HG03108 (cell line): Measurements from ENCODE around the gene ZNF83.
"Not testable (repeated sequence)": the region's sequence is repeated elsewhere in the genome, so short reads cannot be mapped to it uniquely, and the experiment has no call there.

Experiments
- ATAC-seq: cut with Tn5 transposase; IDR thresholded peaks from one replicate; pipeline ENCODE4 v1.9.1; 2021; ENCODE audit warnings: moderate library complexity; ENCODE audit not compliant: unreplicated experiment

Gene ZNF83

DNA sequence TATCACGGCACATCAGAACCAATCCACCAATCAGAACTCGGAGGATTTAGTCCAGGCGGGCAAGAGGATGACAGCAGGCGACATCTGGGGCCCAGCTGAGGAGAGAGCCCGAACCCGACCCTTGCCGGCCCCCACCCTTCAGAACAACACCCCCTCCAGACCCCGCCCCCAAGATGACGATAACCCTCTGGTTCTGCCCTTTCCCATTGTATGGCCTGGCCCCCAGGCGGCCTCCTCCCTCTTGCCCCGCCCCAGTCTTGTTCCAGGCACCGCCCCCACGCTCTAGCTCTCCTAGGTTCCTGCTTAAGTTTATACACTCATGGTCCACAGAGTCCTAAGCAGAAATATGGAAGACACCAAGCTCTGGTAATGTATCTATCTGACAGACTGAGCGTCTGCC, 2.8 kb upstream of the ZNF83 start:
- ATAC-seq = no peak

DNA sequence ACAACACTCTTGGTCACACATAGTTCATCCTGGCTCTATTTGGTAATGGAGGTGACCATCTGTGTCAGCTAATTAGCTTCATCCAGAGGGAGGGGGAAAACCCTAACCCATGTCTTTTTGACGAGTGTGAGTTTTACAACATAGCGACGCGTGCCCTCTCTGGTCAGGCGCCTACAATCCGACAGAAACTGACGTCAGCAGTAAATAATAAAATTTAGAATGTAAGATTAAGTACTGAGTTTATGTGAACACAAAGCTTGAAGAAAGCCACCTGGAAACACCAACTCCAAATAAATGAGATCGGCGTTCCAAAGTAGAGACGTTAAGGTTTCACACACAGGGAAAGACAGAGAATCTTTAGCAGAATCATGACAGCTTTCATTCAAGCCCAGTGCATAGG, 1.8 kb upstream of the ZNF83 start:
- no peak for ATAC-seq

DNA sequence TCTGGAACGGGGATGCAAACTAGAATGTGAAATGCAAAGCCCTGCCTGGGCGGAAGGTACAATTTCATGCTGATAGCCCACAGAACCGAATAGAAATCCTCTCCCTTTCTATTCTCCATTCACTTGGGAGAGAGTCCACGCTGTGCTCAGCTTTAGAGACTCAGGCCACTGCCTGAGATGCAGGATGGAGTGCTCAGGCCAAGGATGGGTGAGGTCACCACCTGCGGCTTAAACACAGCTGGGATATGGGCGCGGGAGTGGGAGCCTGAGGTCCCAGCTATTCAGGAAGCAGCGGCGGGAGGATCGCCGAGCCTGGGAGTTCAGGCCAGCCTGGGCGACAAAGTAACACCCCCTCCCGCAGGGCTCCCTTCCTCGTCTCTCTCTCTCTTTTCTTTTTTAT, 446 bp upstream of the ZNF83 start:
- peak; percentile 10 for ATAC-seq

DNA sequence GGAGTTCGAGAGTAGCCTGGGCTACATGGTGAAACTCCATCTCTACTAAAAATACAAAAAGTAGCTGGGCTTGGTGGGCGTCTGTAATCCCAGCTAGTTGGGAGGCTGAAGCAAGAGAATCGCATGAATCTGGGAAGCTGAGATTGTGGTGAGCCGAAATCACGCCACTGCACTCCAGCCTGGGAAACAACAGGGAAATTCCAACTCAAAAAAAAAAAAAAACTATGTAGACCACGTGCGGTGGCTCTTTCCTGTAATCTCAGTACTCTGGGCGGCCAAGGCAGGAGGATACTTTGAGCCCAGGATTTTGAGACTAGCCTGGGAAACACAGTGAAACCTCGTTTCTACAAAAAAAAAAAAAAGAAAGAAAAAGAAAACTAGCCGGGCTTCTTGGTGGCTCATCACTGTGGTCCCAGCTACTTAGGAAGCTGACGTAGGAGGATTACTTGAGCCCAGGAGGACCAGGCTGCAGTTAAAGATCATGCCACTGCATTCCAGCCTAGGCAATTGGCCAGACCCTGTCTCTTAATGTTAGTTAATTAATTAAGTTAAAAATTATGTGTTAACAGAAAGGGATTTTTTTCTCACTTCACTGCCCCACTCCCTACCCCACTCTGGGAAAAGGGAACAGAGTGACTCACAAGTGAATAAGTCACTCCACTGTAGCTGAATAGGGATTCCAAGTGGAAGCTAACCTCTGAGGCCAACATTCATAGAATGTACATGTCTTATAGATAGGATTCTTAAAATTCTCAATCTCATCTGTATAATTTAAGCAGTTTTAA, 2.2 kb downstream of the ZNF83 start:
- no peak for ATAC-seq

DNA sequence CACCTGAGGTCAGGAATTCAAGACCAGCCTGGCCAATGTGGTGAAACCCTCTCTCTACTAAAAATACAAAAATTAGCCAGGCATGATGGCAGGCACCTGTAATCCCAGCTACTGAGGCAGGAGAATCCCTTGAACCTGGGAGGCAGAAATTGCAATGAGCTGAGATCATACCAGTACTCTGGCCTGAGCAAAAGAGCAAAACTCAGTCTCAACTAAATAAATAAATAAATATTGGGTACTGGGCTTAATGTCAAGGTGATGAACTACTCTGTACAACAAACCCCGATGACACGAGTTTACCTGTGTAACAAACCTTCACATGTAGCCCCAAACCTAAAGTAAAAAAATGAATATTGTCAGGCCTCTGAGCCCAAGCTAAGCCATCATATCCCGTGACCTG, 10.7 kb downstream of the ZNF83 start:
- ATAC-seq = not testable (repeated sequence)

DNA sequence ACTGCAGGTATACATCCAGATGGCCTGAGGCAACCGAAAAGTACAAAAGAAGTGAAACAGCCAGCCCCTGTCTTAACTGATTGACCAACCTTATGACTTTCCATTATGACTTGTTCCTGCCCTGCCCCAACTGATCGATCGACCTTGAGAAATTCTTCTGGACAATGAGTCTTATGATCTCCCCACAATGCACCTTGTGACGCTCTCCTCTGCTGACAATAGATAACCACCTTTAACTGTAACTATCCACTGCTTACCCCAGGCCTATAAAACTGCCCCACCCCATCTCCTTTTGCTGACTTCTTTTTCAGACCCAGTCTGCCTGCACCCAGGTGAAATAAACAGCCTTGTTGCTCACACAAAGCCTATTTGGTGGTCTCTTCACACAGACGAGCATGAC, 11.2 kb downstream of the ZNF83 start:
- no peak for ATAC-seq

GRCh38 chr19:52622261-52622660, 15.9 kb downstream of the ZNF83 start:
- no peak for ATAC-seq

- no peak for ATAC-seq
Observed at GRCh38 chr19:52621376-52621775, 16.8 kb downstream of the ZNF83 start.

- ATAC-seq = no peak
Observed at GRCh38 chr19:52613299-52613906, 24.8 kb downstream of the ZNF83 start.

DNA sequence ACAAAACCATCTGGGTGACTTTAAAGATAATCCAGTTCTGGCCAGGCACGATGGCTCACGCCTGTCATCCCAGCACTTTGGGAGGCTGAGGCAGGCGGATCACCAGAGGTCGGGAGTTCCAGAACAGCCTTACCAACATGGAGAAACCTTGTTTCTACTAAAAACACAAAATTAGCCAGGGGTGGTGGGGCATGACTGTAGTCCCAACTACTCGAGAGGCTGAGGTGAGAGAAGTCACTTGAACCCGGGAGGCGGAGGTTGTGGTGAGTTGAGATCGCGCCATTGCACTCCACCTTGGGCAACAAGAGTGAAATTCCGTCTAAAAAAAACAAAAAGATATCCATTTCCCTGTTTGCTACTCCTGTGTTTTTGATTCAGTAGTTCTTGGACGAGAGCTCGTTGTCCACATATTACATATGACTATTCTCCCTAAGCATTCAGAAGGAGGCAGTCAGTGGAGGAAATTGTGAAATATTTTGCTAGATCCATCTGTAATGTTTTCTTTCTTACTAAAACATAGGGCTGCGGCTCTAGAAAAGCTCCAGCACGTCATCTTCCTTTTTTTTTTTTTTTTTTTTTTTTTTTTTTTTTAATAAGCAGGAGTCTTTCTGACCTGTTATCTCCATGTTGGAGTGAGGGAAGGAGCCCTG, 34.5 kb downstream of the ZNF83 start:
- no peak for ATAC-seq

- ATAC-seq = no peak
Observed at GRCh38 chr19:52602941-52603340, 35.2 kb downstream of the ZNF83 start.

DNA sequence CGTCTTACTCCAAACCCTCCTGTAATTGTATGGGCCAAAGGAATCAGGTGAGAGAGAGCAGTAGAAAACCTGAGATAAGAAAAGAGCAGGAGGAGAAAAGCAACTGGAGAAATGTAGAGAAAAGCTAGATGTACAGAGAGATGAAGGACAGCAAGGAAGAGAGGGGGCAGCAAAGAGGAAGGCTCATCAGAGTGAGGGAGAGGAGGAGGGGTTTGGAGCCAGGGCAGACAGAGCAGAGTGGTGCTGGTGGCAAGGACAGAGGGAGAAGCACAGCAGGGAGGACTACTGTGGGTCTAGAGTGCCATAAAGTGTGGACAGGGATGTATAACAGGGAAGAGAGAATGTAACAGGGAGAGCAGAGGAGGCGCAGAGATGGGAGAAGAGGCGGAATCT, 36.2 kb downstream of the ZNF83 start:
- not testable (repeated sequence) for ATAC-seq

DNA sequence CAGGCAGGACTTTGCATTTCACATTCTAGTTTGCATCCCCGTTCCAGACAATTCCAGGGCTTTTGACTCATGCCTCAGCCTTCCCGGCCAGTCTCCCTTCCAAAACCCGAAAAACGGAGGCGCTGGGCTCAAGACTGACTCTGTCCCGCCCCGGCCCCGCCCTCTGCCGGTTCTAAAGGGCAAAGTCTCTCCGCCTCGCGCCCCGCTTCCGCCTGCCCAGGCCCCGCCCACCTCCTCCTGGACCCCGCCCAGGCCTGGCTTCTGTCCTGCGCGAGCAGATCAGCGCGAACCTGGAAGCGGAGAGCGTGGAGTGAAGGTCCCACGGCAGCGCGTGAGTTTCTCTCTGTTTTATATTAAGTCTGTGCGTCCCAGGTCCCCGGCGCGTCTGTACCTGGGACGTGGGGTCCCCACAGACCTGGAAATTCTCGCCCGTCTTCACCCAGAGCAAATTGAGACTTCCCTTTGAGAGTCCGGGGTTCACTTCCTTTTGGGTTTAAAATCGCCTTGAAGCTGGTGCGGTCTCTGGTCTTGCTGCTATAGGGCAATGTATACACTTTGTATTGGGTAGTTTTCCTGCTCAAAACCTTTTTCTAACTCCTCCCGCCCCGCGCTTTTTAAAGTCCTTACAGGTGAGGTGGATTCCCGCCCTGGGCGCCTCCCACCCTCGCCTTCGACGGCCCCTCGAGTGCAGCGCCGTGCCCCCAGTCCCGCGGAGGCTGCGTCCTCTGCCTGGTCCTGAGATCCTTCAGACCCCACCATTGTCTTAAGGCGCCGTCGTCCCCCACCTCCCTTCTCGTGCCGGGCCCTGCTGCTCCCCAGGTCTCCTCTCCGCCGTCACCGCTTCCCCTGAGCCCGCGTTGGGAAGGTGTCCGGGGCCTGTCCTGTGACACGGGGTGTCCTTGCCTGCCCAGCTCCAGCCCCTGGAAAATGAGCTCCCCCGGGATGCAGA, 36.9 kb downstream of the ZNF83 start:
- peak; percentile 96 for ATAC-seq

DNA sequence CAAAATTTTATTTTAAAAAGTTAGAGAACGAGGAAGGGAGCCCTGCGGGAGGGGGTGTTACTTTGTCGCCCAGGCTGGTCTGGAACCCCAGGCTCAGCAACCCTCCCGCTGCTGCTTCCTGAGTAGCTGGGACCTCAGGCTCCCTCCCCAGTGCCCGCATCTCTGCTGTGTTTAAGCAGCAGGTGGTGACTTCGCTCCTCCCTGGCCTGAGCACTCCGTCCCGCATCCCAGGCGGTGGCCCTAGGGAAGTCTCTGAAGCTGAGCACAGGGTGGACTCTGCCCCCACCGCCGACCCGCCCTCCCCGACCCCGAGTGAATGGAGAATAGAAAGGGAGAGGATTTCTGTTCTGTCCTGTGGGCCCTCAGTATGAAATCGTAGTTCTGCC, 37.5 kb downstream of the ZNF83 start:
- no peak for ATAC-seq

DNA sequence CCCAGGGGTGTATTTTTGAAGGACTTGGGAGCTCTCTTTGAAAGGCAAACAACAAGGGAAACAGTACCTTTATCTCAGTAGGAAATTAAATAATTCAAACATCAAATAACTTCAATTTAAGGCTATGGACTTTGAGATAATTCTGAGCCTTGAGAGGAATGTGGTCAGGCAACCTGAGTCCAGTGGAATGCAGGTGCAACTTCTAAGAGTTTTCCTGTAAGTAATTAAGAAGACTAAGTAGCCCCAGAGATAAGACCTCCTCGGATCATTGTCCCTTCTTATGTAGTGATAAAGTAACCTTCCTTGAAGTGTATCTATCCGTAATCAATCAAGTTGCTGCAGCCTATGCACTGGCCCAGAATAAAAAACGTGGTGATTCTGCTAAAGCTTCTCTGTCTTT, 38.9 kb downstream of the ZNF83 start:
- ATAC-seq = no peak

- not testable (repeated sequence) for ATAC-seq
Observed at GRCh38 chr19:52593441-52593840, 44.7 kb downstream of the ZNF83 start.

- no peak for ATAC-seq
Observed at GRCh38 chr19:52592301-52592700, 45.9 kb downstream of the ZNF83 start.

GRCh38 chr19:52590728-52591127, 47.4 kb downstream of the ZNF83 start:
- no peak for ATAC-seq

GRCh38 chr19:52585604-52586003, 52.6 kb downstream of the ZNF83 start:
- no peak for ATAC-seq

DNA sequence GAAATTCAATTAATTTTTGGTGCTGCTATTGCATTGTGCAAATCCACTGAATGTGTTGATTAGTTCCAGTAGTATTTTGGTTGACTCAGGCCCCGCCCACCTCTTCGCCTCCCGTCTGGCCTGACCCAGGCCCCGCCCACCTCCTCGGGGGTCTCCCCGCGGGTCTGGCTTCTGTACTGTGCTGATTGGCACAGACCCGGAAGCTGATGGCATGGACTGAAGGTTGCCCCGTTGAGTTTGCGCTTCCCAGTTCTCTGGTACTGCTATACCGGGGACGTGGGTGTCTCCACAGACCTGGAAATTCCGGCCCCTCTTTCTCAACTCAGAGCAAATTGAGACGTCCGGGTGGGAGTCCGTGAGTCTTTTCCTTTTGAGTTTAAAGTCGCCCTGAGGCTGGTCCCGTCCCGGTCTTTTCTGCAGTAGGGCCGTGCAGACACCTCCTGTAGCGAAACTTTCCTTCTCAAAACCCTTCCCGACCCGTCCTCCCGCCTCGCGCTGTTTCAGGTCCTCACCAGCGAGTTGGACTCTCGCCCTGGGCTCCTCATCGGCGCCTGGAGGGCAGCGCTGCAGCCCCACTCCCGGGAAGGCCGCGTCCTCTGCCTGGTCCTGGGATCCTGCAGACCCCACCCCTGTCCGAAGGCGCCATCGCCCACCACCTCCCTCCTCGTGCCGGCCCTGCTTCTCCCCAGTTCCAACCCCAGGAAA, 53.3 kb downstream of the ZNF83 start:
- ATAC-seq = no peak
